Measurements from ENCODE around the gene LARGE1.

LARGE1 gene

DNA sequence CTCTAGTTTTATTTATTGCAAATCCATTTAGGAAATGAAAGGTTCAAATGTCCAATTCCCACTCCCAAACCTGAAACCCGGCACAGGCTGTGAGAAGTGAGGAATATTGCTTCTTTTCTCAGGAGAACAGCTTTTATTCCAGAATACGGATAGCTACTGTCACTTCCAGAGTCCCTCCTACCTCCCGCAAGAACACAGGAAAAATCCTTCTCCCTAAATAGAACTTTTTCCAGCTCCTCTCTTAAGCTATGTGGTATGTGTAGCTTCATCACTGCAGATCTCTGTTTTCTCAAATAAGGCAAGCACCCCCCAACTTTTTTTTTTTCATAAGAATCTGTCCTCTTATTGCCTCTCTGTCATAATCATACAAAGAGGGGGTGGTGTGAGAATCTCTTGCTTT is 126.8 kb downstream of the LARGE1 start:
- Histone ChIP-seq H3K4ac (ENCODE audit: low read length) (no peak overlapping the region), H2BK15ac (ENCODE audit: low read length) (no peak overlapping the region), H3K36me3 (replicated peaks in 1 of 2; ENCODE audit: control insufficient read depth in 2 of 2, insufficient read depth in 2 of 2, low read length in 2 of 2) (no peaks in the 10 kb centered on the region), H3K4me3 (ENCODE audit: low read length in 2 of 2) (no peak overlapping the region), H2AFZ (ENCODE audit: low read length) (no peak overlapping the region), H3K27me3 (ENCODE audit: control insufficient read depth in 3 of 3, insufficient read depth in 3 of 3, low read depth in 1 of 3, low read length in 3 of 3) (no peaks in the 10 kb centered on the region), H3K27ac (replicated peaks; ENCODE audit: low read length) (no peak overlapping the region), H3K14ac (ENCODE audit: low read length) (no peak overlapping the region), H2BK12ac (ENCODE audit: low read length) (no peak overlapping the region), H2AK5ac (ENCODE audit: low read depth, low read length) (no peak overlapping the region), H4K8ac (ENCODE audit: low read depth, low read length) (no peak overlapping the region), H3K9ac (ENCODE audit: low read depth, low read length, poor library complexity) (no peak overlapping the region), H3K4me1 (ENCODE audit: control insufficient read depth in 2 of 2, insufficient read depth in 1 of 2, low read depth in 1 of 2, low read length in 2 of 2) (no peaks in the 10 kb centered on the region), H2BK120ac (ENCODE audit: low read depth, low read length) (no peak overlapping the region), H3K9me3 (replicated peaks in 1 of 2; ENCODE audit: control insufficient read depth in 2 of 2, insufficient read depth in 1 of 2, low read depth in 1 of 2, low read length in 2 of 2) (peaks cover 5 to 26% of the 10 kb centered on the region in 2 donors), H3K4me2 (ENCODE audit: insufficient read depth, low read length, poor library complexity, severe bottlenecking) (no peak overlapping the region), H3K79me1 (ENCODE audit: low read depth, low read length) (peaks cover 2% of the 10 kb centered on the region), H4K91ac (ENCODE audit: low read depth, low read length, poor library complexity) (no peak overlapping the region), H3K23ac (ENCODE audit: low read depth, low read length, poor library complexity) (no peak overlapping the region), H3K18ac (ENCODE audit: low read length) (no peak overlapping the region), H2BK5ac (ENCODE audit: low read length) (no peak overlapping the region)
- WGBS, 2 donors (ENCODE audit: extremely low coverage in 2 of 2, insufficient read length in 2 of 2, insufficient replicate concordance in 1 of 2), result no CpG with 5 or more reads among the region's 3 CpGs
- DNase-seq (ENCODE audit: low spot score), result no peak

DNA sequence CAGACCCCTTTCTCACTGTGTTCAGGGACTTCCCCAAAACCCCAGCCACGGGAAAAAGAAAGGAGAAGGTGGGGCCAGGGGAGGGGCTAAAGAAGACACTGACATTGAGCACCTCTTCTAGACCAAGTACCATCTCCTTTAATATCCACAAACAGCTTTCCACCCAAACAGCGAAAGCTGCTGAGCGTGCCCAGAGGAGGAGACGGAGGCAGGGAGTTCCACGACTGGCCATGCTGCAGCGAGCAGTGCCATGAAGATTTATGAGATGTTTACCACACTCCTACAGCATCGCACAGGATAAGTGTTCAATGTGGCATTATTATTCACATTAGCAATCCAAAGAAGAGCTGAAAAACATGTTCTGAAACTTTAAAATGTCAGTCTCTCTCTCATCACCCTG is 127.4 kb downstream of the LARGE1 start:
- no CpG with 5 or more reads among the region's 7 CpGs for WGBS, 2 donors (ENCODE audit: extremely low coverage in 2 of 2, insufficient read length in 2 of 2, insufficient replicate concordance in 1 of 2)
- H3K4me2 ChIP-seq (ENCODE audit: insufficient read depth, low read length, poor library complexity, severe bottlenecking), result no peak overlapping the region
- no peak overlapping the region for H3K14ac ChIP-seq (ENCODE audit: low read length)
- H2AFZ ChIP-seq (ENCODE audit: low read length), result no peak overlapping the region
- H3K79me1 ChIP-seq (ENCODE audit: low read depth, low read length), result no peaks in the 10 kb centered on the region
- no peak overlapping the region for H3K23ac ChIP-seq (ENCODE audit: low read depth, low read length, poor library complexity)
- no peaks in the 10 kb centered on the region for H3K27me3 ChIP-seq (ENCODE audit: control insufficient read depth in 3 of 3, insufficient read depth in 3 of 3, low read depth in 1 of 3, low read length in 3 of 3)
- no peak overlapping the region for H2BK15ac ChIP-seq (ENCODE audit: low read length)
- H2BK120ac ChIP-seq (ENCODE audit: low read depth, low read length), result no peak overlapping the region
- H2BK12ac ChIP-seq (ENCODE audit: low read length), result no peak overlapping the region
- H2BK5ac ChIP-seq (ENCODE audit: low read length), result no peak overlapping the region
- no peak overlapping the region for H3K4ac ChIP-seq (ENCODE audit: low read length)
- H3K9ac ChIP-seq (ENCODE audit: low read depth, low read length, poor library complexity), result no peak overlapping the region
- no peaks in the 10 kb centered on the region for H3K36me3 ChIP-seq (replicated peaks in 1 of 2; ENCODE audit: control insufficient read depth in 2 of 2, insufficient read depth in 2 of 2, low read length in 2 of 2)
- H2AK5ac ChIP-seq (ENCODE audit: low read depth, low read length), result no peak overlapping the region
- H3K18ac ChIP-seq (ENCODE audit: low read length), result no peak overlapping the region
- H3K4me1 ChIP-seq (ENCODE audit: control insufficient read depth in 2 of 2, insufficient read depth in 1 of 2, low read depth in 1 of 2, low read length in 2 of 2), result no peaks in the 10 kb centered on the region
- no peak overlapping the region for H4K8ac ChIP-seq (ENCODE audit: low read depth, low read length)
- H3K27ac ChIP-seq (replicated peaks; ENCODE audit: low read length), result no peak overlapping the region
- peaks cover 5 to 33% of the 10 kb centered on the region in 2 donors for H3K9me3 ChIP-seq (replicated peaks in 1 of 2; ENCODE audit: control insufficient read depth in 2 of 2, insufficient read depth in 1 of 2, low read depth in 1 of 2, low read length in 2 of 2)
- no peak overlapping the region for H4K91ac ChIP-seq (ENCODE audit: low read depth, low read length, poor library complexity)
- H3K4me3 ChIP-seq (ENCODE audit: low read length in 2 of 2), result no peak overlapping the region
- no peak for DNase-seq (ENCODE audit: low spot score)

DNA sequence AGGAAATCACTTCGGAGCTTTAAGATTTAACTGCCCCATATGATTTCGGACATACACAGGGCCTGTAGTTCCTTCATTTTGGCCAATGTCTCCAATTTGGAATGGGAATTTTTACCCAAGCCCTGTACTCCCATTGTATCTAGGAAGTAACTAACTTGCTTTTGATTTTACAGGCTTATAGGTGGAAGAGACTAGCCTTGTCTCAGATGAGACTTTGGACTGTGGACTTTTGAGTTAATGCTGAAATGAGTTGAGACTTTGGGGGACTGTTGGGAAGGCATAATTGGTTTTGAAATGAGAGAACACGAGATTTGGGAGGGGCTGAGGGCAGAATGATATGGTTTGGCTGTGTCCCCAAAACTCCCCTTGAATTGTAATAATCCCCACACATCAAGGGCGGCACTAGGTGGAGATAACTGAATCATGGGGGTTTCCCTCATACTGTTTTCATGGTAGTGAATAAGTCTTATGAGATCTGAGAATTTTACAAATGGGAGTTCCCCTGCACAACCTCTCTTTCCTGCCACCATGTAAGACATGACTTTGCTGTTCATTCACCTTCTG is 130.5 kb downstream of the LARGE1 start:
- no CpG with 5 or more reads among the region's 4 CpGs for WGBS, 2 donors (ENCODE audit: extremely low coverage in 2 of 2, insufficient read length in 2 of 2, insufficient replicate concordance in 1 of 2)
- H3K4me1 ChIP-seq (ENCODE audit: control insufficient read depth in 2 of 2, insufficient read depth in 1 of 2, low read depth in 1 of 2, low read length in 2 of 2), result no peaks in the 10 kb centered on the region
- H2AK5ac ChIP-seq (ENCODE audit: low read depth, low read length), result no peak overlapping the region
- H3K18ac ChIP-seq (ENCODE audit: low read length), result no peak overlapping the region
- H3K9ac ChIP-seq (ENCODE audit: low read depth, low read length, poor library complexity), result no peak overlapping the region
- H3K4me2 ChIP-seq (ENCODE audit: insufficient read depth, low read length, poor library complexity, severe bottlenecking), result no peak overlapping the region
- H3K4ac ChIP-seq (ENCODE audit: low read length), result no peak overlapping the region
- no peak overlapping the region for H3K23ac ChIP-seq (ENCODE audit: low read depth, low read length, poor library complexity)
- no peak overlapping the region for H3K4me3 ChIP-seq (ENCODE audit: low read length in 2 of 2)
- no peaks in the 10 kb centered on the region for H3K36me3 ChIP-seq (replicated peaks in 1 of 2; ENCODE audit: control insufficient read depth in 2 of 2, insufficient read depth in 2 of 2, low read length in 2 of 2)
- H3K9me3 ChIP-seq (replicated peaks in 1 of 2; ENCODE audit: control insufficient read depth in 2 of 2, insufficient read depth in 1 of 2, low read depth in 1 of 2, low read length in 2 of 2), result peaks cover 5 to 35% of the 10 kb centered on the region in 2 donors
- H2BK15ac ChIP-seq (ENCODE audit: low read length), result no peak overlapping the region
- H3K79me1 ChIP-seq (ENCODE audit: low read depth, low read length), result no peaks in the 10 kb centered on the region
- H2BK5ac ChIP-seq (ENCODE audit: low read length), result no peak overlapping the region
- H4K8ac ChIP-seq (ENCODE audit: low read depth, low read length), result no peak overlapping the region
- H2AFZ ChIP-seq (ENCODE audit: low read length), result no peak overlapping the region
- no peak overlapping the region for H3K14ac ChIP-seq (ENCODE audit: low read length)
- no peak overlapping the region for H4K91ac ChIP-seq (ENCODE audit: low read depth, low read length, poor library complexity)
- no peak overlapping the region for H2BK12ac ChIP-seq (ENCODE audit: low read length)
- H3K27ac ChIP-seq (replicated peaks; ENCODE audit: low read length), result no peak overlapping the region
- H2BK120ac ChIP-seq (ENCODE audit: low read depth, low read length), result no peak overlapping the region
- no peaks in the 10 kb centered on the region for H3K27me3 ChIP-seq (ENCODE audit: control insufficient read depth in 3 of 3, insufficient read depth in 3 of 3, low read depth in 1 of 3, low read length in 3 of 3)
- no peak for DNase-seq (ENCODE audit: low spot score)

DNA sequence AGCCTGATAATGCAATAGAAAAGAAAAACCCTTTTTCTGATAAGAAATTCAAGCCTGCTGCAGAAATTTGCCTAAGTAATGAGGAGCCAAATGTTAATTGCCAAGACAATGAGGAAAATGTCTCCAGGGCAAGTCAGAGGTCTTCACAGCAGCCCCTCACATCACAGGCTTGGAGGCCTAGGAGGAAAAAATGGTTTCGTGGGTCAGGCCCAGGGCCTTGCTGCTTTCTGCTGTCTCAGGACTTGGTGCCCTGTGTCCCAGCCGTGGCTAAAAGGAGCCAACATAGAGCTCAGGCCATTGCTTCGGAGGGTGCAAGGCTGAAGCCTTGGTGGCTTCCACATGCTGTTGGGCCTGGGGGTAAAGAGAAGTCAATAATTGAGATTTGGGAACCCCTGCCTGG is 131.3 kb downstream of the LARGE1 start:
- Histone ChIP-seq H3K27me3 (ENCODE audit: control insufficient read depth in 3 of 3, insufficient read depth in 3 of 3, low read depth in 1 of 3, low read length in 3 of 3) (no peaks in the 10 kb centered on the region), H2BK15ac (ENCODE audit: low read length) (no peak overlapping the region), H3K79me1 (ENCODE audit: low read depth, low read length) (no peaks in the 10 kb centered on the region), H2AFZ (ENCODE audit: low read length) (no peak overlapping the region), H3K18ac (ENCODE audit: low read length) (no peak overlapping the region), H3K23ac (ENCODE audit: low read depth, low read length, poor library complexity) (no peak overlapping the region), H3K36me3 (replicated peaks in 1 of 2; ENCODE audit: control insufficient read depth in 2 of 2, insufficient read depth in 2 of 2, low read length in 2 of 2) (no peaks in the 10 kb centered on the region), H3K4me2 (ENCODE audit: insufficient read depth, low read length, poor library complexity, severe bottlenecking) (no peak overlapping the region), H3K14ac (ENCODE audit: low read length) (no peak overlapping the region), H4K8ac (ENCODE audit: low read depth, low read length) (no peak overlapping the region), H2BK12ac (ENCODE audit: low read length) (no peak overlapping the region), H2BK5ac (ENCODE audit: low read length) (no peak overlapping the region), H4K91ac (ENCODE audit: low read depth, low read length, poor library complexity) (no peak overlapping the region), H3K9ac (ENCODE audit: low read depth, low read length, poor library complexity) (no peak overlapping the region), H3K9me3 (replicated peaks in 1 of 2; ENCODE audit: control insufficient read depth in 2 of 2, insufficient read depth in 1 of 2, low read depth in 1 of 2, low read length in 2 of 2) (peaks cover 5 to 35% of the 10 kb centered on the region in 2 donors), H3K27ac (replicated peaks; ENCODE audit: low read length) (no peak overlapping the region), H3K4ac (ENCODE audit: low read length) (no peak overlapping the region), H2BK120ac (ENCODE audit: low read depth, low read length) (no peak overlapping the region), H3K4me3 (ENCODE audit: low read length in 2 of 2) (no peak overlapping the region), H2AK5ac (ENCODE audit: low read depth, low read length) (no peak overlapping the region), H3K4me1 (ENCODE audit: control insufficient read depth in 2 of 2, insufficient read depth in 1 of 2, low read depth in 1 of 2, low read length in 2 of 2) (no peaks in the 10 kb centered on the region)
- no CpG with 5 or more reads among the region's 3 CpGs for WGBS, 2 donors (ENCODE audit: extremely low coverage in 2 of 2, insufficient read length in 2 of 2, insufficient replicate concordance in 1 of 2)
- no peak for DNase-seq (ENCODE audit: low spot score)
